Liver (tissue), 3 donors: ENCODE data around the gene TFDP2.

Experiments used
- EGR1 ChIP-seq, 2 donors: IDR thresholded peaks; 2 replicates each; pipeline ENCODE4 v1.6.1; 2016 to 2018; ENCODE audit warnings: antibody characterized with exemption in 2 of 2, low read depth in 2 of 2
- RAD21 ChIP-seq, 2 donors: IDR thresholded peaks; 2 replicates each; pipeline ENCODE4 v1.6.1; 2016; ENCODE audit warnings: antibody characterized with exemption in 2 of 2, mild to moderate bottlenecking in 2 of 2
- TAF1 ChIP-seq: conservative IDR thresholded peaks from 2 replicates; pipeline ENCODE4 v1.6.1; 2016; ENCODE audit warnings: antibody characterized with exemption, mild to moderate bottlenecking
- TF ChIP-seq, protein P1 (sequence below): fragments of 150-350 bp; IDR thresholded peaks from 2 replicates; pipeline ENCODE4 v1.5.1; 2017; ENCODE audit warnings: improper control_type of control experiment, low read depth, low read length; ENCODE audit not compliant: missing input control
- TF ChIP-seq, protein P2 (sequence below): IDR thresholded peaks from 2 replicates; pipeline ENCODE4 v1.6.1; 2016; ENCODE audit warnings: antibody characterized with exemption, mild to moderate bottlenecking
- TF ChIP-seq, protein P3 (sequence below): IDR thresholded peaks from 2 replicates; pipeline ENCODE4 v1.6.1; 2016; ENCODE audit warnings: antibody characterized with exemption
- donor health status: healthy.
- donor health status: healthy.

DNA sequence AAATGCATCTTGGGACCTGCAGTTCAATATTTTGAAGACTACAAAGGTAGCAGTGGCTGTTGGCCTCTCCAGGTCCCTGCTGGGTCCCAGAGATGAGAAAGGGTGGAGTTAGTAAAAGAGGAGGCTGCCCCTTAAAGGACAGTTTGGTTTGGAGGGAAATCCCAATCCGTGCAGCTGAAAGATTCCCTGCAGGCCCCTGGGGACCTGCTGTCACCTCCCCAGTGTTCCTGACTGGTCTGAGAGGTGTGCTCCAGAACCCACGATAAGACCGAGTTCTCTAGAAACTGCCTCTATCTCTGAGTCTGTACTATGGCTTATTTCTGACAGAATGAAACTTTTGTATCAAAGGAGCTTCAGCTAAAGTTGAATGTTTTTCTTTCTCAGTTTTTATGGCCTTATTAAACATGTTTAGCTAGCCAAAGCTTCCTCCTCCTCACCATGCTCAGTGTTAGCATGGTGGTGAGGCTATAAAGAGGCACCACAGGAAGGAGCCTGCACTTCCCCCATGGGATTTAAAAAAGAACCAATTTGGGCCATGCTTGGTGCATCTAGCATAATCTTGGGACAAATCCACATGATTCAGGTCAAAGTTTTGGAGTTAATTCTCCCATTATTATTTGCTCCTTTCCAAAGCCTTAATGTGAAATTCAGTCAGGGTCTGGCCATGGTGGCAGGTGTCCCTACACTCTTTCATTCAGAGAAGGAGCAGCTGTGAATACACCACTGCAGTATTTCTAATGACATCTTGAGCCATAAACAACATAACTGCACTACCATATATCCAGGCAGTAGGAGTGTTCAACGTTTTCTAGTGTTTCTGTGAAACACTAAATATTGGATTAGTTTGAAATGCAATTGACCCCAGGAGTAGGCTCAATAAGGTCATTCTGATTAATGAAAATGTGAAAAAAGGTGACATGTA is 198.5 kb downstream of the TFDP2 start:
- no peak for TF ChIP-seq TAF1
- TF ChIP-seq, protein P1, sequence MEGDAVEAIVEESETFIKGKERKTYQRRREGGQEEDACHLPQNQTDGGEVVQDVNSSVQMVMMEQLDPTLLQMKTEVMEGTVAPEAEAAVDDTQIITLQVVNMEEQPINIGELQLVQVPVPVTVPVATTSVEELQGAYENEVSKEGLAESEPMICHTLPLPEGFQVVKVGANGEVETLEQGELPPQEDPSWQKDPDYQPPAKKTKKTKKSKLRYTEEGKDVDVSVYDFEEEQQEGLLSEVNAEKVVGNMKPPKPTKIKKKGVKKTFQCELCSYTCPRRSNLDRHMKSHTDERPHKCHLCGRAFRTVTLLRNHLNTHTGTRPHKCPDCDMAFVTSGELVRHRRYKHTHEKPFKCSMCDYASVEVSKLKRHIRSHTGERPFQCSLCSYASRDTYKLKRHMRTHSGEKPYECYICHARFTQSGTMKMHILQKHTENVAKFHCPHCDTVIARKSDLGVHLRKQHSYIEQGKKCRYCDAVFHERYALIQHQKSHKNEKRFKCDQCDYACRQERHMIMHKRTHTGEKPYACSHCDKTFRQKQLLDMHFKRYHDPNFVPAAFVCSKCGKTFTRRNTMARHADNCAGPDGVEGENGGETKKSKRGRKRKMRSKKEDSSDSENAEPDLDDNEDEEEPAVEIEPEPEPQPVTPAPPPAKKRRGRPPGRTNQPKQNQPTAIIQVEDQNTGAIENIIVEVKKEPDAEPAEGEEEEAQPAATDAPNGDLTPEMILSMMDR: no peak
- TF ChIP-seq, protein P2, sequence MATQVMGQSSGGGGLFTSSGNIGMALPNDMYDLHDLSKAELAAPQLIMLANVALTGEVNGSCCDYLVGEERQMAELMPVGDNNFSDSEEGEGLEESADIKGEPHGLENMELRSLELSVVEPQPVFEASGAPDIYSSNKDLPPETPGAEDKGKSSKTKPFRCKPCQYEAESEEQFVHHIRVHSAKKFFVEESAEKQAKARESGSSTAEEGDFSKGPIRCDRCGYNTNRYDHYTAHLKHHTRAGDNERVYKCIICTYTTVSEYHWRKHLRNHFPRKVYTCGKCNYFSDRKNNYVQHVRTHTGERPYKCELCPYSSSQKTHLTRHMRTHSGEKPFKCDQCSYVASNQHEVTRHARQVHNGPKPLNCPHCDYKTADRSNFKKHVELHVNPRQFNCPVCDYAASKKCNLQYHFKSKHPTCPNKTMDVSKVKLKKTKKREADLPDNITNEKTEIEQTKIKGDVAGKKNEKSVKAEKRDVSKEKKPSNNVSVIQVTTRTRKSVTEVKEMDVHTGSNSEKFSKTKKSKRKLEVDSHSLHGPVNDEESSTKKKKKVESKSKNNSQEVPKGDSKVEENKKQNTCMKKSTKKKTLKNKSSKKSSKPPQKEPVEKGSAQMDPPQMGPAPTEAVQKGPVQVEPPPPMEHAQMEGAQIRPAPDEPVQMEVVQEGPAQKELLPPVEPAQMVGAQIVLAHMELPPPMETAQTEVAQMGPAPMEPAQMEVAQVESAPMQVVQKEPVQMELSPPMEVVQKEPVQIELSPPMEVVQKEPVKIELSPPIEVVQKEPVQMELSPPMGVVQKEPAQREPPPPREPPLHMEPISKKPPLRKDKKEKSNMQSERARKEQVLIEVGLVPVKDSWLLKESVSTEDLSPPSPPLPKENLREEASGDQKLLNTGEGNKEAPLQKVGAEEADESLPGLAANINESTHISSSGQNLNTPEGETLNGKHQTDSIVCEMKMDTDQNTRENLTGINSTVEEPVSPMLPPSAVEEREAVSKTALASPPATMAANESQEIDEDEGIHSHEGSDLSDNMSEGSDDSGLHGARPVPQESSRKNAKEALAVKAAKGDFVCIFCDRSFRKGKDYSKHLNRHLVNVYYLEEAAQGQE: no peak
- TF ChIP-seq EGR1 (IDR thresholded peaks at IDR 0.05; ENCODE audit: low read depth in 2 of 2): no peak
- no peak for TF ChIP-seq RAD21 (IDR thresholded peaks at IDR 0.05)
- TF ChIP-seq, protein P3, sequence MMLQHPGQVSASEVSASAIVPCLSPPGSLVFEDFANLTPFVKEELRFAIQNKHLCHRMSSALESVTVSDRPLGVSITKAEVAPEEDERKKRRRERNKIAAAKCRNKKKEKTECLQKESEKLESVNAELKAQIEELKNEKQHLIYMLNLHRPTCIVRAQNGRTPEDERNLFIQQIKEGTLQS: no peak
